GM10266 (cell line): Measurements from ENCODE around the gene GNAZ.

Experiments used
- DNase-seq: peaks from one replicate; pipeline ENCODE4 v3.0.0; 2012; ENCODE audit errors: extremely low spot score
- CTCF ChIP-seq: IDR thresholded peaks from 2 replicates; pipeline ENCODE4 v1.5.1; 2012; ENCODE audit warnings: mild to moderate bottlenecking, low read depth; ENCODE audit not compliant: control insufficient read depth, insufficient read depth; ENCODE audit errors: missing control alignments

Gene GNAZ

GRCh38 chr22:23158516-23159290, 88.4 kb downstream of the GNAZ start:
- no peak for TF ChIP-seq CTCF
- DNase-seq = no peak

GRCh38 chr22:23159291-23159630, 88.9 kb downstream of the GNAZ start:
- DNase-seq = no peak
- no peak for TF ChIP-seq CTCF

GRCh38 chr22:23161029-23161428, 90.7 kb downstream of the GNAZ start:
- DNase-seq = no peak
- TF ChIP-seq CTCF = no peak

- no peak for DNase-seq
- no peak for TF ChIP-seq CTCF
Observed at GRCh38 chr22:23161574-23161973, 91.3 kb downstream of the GNAZ start.

GRCh38 chr22:23163665-23164064, 93.3 kb downstream of the GNAZ start:
- no peak for DNase-seq
- no peak for TF ChIP-seq CTCF

- TF ChIP-seq CTCF = no peak
- no peak for DNase-seq
Observed at GRCh38 chr22:23164091-23164490, 93.8 kb downstream of the GNAZ start.

GRCh38 chr22:23166042-23166831, 95.9 kb downstream of the GNAZ start:
- no peak for TF ChIP-seq CTCF
- no peak for DNase-seq
